Thyroid gland (tissue), 4 donors: ENCODE results near the gene PDXDC1. TPM values are rescaled to one million over a fixed set of nuclear protein-coding genes. Genes with fewer than 3 reads are reported as not detected.
"Not testable (repeated sequence)": the region's sequence is repeated elsewhere in the genome, so short reads cannot be mapped to it uniquely, and the experiment has no call there.

ENCODE experiments used
- DNase-seq, 2 donors: peaks; one replicate each; pipeline ENCODE4 v3.0.0-alpha.2; 2019
- H3K27ac ChIP-seq, 3 donors: fragments of 200-600 bp; sonication (generic); 1 replicate in 2 of 3; 2 replicates in 1 of 3; pipeline ENCODE4 v1.5.1; 2016 to 2019; ENCODE audit warnings: mild to moderate bottlenecking in 1 of 3, moderate library complexity in 1 of 3
- H3K27me3 ChIP-seq: fragments of 200-600 bp; sonication (generic); one replicate; pipeline ENCODE4 v1.5.1; 2019
- H3K36me3 ChIP-seq, 2 donors: fragments of 200-600 bp; sonication (generic); one replicate each; pipeline ENCODE4 v1.5.1; 2016 to 2019
- H3K4me1 ChIP-seq, 2 donors: fragments of 200-600 bp; sonication (generic); one replicate each; pipeline ENCODE4 v1.5.1; 2017 to 2019
- H3K4me3 ChIP-seq, 3 donors: fragments of 200-600 bp; sonication (generic); replicated peaks in 1 of 3; 1 replicate in 2 of 3; 2 replicates in 1 of 3; pipeline ENCODE4 v1.5.1; 2016; ENCODE audit warnings: mild to moderate bottlenecking in 1 of 3
- H3K9me3 ChIP-seq: fragments of 200-600 bp; sonication (generic); one replicate; pipeline ENCODE4 v1.5.1; 2017
- WGBS, 2 donors: methylation state at CpG; one replicate each; pipeline ENCODE4 v1.1.5; 2017; 5-methylcytosine and 5-hydroxymethylcytosine counted together
- intact Hi-C: fragments of 100-400 bp; cut with DNase I; formaldehyde crosslinking; loops from one replicate; pipeline ENCODE4 v1.15.1; 2023
- total RNA-seq, 4 donors: library from RNA; depleted of rRNA; stranded (reverse); fragments of >200 nt; gene quantifications; one replicate each; pipeline ENCODE4 v1.2.3, GENCODE V29; 2016
- TF ChIP-seq, protein P1 (sequence below), 6 experiments: fragments of 200-600 bp in 3 of 6; fragments of 450-650 bp in 3 of 6; sonication (generic) in 3 of 6; IDR thresholded peaks; one replicate each; pipeline ENCODE4 v1.5.1; 2016 to 2019; ENCODE audit warnings: antibody characterized with exemption in 6 of 6, mild to moderate bottlenecking in 2 of 6, inconsistent platforms in 1 of 6, moderate library complexity in 1 of 6

The PDXDC1 gene
- total RNA-seq, 4 donors from 2014 or later = 80.5 to 172 (median 117) TPM

GRCh38 chr16:14975418-14976194, 780 bp downstream of the PDXDC1 start:
- H3K27ac ChIP-seq = peak overlapping the region; percentile 88 to 98 (median 95)
- TF ChIP-seq, protein P1, sequence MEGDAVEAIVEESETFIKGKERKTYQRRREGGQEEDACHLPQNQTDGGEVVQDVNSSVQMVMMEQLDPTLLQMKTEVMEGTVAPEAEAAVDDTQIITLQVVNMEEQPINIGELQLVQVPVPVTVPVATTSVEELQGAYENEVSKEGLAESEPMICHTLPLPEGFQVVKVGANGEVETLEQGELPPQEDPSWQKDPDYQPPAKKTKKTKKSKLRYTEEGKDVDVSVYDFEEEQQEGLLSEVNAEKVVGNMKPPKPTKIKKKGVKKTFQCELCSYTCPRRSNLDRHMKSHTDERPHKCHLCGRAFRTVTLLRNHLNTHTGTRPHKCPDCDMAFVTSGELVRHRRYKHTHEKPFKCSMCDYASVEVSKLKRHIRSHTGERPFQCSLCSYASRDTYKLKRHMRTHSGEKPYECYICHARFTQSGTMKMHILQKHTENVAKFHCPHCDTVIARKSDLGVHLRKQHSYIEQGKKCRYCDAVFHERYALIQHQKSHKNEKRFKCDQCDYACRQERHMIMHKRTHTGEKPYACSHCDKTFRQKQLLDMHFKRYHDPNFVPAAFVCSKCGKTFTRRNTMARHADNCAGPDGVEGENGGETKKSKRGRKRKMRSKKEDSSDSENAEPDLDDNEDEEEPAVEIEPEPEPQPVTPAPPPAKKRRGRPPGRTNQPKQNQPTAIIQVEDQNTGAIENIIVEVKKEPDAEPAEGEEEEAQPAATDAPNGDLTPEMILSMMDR (IDR thresholded peaks at IDR 0.05) = peak in 1 of 6 experiments; percentile 12
- H3K9me3 ChIP-seq, intact Hi-C loops, H3K27me3 ChIP-seq, H3K36me3 ChIP-seq, H3K4me1 ChIP-seq: not testable (repeated sequence)
- peak overlapping the region; percentile 84 to 99 (median 99) for H3K4me3 ChIP-seq
- 1 to 2% methylated on average over 24 to 29 of the region's 47 CpGs for WGBS, 2 donors
- DNase-seq = peak; percentile 66 to 78

DNA sequence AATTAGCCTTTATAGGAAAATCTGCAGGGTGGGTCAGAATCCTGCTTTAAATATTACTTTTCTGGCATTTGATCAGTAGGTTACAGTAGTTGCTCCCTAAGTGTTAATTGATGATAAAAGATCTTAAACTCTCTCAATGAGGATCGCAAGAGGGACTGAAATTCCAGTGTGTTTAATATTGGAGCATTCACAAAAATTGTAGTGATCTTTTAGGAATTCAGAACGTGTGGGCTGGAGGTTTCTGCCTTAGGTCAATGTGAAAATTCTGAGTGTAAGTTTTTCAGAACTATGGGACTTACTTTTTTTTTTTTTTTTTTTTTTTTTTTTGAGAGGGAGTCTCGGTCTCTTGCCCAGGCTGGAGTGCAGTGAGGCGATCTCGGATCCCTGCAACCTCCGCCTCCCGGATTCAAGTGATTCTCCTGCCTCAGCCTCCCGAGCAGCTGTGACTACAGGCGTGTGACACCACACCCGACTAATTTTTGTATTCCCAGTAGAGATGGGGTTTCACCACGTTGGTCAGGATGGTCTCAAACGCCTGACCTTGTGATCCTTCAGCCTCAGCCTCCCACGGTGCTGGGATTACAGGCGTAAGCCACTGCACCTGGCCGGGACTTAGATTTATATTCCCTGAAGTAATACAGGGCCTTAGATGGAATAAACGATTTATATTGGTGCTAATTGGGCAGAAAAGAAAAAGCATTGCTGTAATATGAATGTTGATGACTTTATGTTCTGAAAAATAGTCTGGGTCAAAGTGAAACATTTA, 2.3 kb downstream of the PDXDC1 start:
- not testable (repeated sequence) for H3K27ac ChIP-seq, H3K4me1 ChIP-seq

GRCh38 chr16:14978281-14978680, 3.5 kb downstream of the PDXDC1 start:
- H3K36me3 ChIP-seq, intact Hi-C loops, DNase-seq, H3K4me3 ChIP-seq, H3K27me3 ChIP-seq, H3K9me3 ChIP-seq, H3K27ac ChIP-seq, H3K4me1 ChIP-seq: not testable (repeated sequence)
- WGBS, 2 donors = 96% methylated on average over 8 of the region's 8 CpGs

More for the DNA sequence above, 2.3 kb downstream of the PDXDC1 start:
- H3K9me3 ChIP-seq, H3K27me3 ChIP-seq, H3K36me3 ChIP-seq, H3K4me3 ChIP-seq, DNase-seq, intact Hi-C loops: not testable (repeated sequence)
- 76 to 85% methylated on average over 16 of the region's 16 CpGs for WGBS, 2 donors

DNA sequence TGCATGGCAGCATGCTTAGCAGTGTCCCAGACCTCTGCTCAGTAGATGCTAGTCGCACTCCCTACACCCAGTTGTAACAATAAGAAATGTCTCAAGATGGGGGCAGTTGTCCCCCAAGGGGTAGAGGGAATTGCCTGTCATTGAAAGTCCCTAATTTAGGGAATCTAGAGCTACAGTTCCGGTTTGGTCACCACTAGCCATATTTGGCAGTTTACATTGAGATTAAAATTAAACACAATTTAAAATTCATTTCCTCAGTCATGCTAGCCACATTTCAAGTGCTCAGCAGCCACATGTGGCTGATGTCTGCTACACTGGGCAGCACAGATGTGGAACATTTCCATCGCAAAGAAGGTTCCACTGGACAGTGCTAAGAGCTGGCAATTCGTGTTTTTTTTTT, 4.1 kb downstream of the PDXDC1 start:
- H3K27me3 ChIP-seq, H3K4me1 ChIP-seq, H3K27ac ChIP-seq, intact Hi-C loops, DNase-seq, H3K9me3 ChIP-seq, H3K4me3 ChIP-seq, H3K36me3 ChIP-seq: not testable (repeated sequence)
- 87 to 88% methylated on average over 4 of the region's 4 CpGs for WGBS, 2 donors

- H3K9me3 ChIP-seq, intact Hi-C loops, H3K27me3 ChIP-seq, DNase-seq, H3K4me3 ChIP-seq, H3K27ac ChIP-seq, H3K36me3 ChIP-seq, H3K4me1 ChIP-seq: not testable (repeated sequence)
- WGBS, 2 donors = 83 to 86% methylated on average over 3 of the region's 3 CpGs
Measured at GRCh38 chr16:14981234-14981633, 6.4 kb downstream of the PDXDC1 start.

- H3K27me3 ChIP-seq, H3K27ac ChIP-seq, H3K4me3 ChIP-seq, DNase-seq, intact Hi-C loops, H3K36me3 ChIP-seq, H3K4me1 ChIP-seq, H3K9me3 ChIP-seq: not testable (repeated sequence)
- 60 to 69% methylated on average over 2 of the region's 2 CpGs for WGBS, 2 donors
Measured at GRCh38 chr16:14982521-14982920, 7.7 kb downstream of the PDXDC1 start.

GRCh38 chr16:14988092-14988491, 13.3 kb downstream of the PDXDC1 start:
- H3K36me3 ChIP-seq, H3K4me1 ChIP-seq, DNase-seq, H3K27me3 ChIP-seq, H3K9me3 ChIP-seq, H3K27ac ChIP-seq, intact Hi-C loops, H3K4me3 ChIP-seq: not testable (repeated sequence)
- WGBS, 2 donors = 75 to 81% methylated on average over 8 of the region's 8 CpGs

GRCh38 chr16:14988661-14989191, 13.9 kb downstream of the PDXDC1 start:
- intact Hi-C loops, H3K4me1 ChIP-seq, H3K27me3 ChIP-seq, H3K36me3 ChIP-seq, H3K9me3 ChIP-seq, H3K27ac ChIP-seq, H3K4me3 ChIP-seq: not testable (repeated sequence)
- DNase-seq = peak in 1 of 2 donors; percentile 24
- 76 to 94% methylated on average over 25 of the region's 25 CpGs for WGBS, 2 donors

DNA sequence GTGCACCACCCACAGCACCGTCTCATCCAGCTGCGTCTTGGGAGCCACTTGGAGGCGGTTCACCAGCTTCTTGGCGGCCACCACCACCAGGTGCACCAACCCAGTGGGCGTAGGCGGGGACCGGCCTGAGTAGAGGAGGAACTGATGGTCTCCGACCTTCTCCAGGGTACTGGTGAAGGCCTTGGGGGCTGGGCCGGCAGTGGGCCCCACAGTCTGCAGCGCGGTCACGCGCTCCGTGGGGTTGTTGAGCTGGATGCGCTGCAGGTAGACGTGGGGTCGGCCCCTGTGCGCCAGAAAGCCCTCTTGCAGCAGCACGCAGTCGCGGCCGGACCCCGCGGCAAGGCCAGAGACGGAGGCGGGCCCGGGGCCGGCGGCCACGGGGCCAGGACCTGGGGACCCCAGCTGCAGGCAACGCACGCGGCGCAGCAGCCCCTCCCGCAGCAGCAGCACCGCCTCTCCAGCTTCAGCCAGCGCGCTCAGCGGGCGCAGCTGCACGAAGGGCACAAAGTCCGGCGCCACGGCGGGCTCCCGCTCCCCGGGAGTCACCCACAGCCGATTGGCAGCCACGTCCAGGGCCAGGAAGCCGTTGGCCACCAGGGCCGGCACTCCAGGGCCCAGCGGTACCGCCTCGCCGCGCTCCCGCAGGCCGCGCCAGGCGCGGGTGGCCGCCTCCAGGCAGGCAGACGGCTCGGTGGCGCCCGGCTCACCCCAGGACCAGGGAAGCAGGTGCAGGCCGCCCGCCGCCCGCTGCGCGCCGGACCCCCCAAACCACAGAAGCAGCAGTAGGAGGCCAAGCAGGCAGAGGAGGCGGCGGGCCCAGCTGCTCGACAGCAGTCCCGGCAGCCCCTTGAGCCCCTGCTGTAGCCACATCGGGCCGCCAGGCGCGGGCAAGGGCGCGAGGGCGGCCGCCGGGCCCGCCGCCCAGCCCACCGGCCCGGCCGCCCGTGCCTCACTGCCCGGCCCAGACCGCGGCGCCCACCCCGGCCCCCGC, 14.8 kb downstream of the PDXDC1 start:
- WGBS, 2 donors = 86 to 90% methylated on average over 33 to 68 of the region's 98 CpGs
- H3K27ac ChIP-seq, H3K36me3 ChIP-seq, H3K27me3 ChIP-seq, H3K4me3 ChIP-seq, H3K4me1 ChIP-seq, DNase-seq, H3K9me3 ChIP-seq, intact Hi-C loops: not testable (repeated sequence)

DNA sequence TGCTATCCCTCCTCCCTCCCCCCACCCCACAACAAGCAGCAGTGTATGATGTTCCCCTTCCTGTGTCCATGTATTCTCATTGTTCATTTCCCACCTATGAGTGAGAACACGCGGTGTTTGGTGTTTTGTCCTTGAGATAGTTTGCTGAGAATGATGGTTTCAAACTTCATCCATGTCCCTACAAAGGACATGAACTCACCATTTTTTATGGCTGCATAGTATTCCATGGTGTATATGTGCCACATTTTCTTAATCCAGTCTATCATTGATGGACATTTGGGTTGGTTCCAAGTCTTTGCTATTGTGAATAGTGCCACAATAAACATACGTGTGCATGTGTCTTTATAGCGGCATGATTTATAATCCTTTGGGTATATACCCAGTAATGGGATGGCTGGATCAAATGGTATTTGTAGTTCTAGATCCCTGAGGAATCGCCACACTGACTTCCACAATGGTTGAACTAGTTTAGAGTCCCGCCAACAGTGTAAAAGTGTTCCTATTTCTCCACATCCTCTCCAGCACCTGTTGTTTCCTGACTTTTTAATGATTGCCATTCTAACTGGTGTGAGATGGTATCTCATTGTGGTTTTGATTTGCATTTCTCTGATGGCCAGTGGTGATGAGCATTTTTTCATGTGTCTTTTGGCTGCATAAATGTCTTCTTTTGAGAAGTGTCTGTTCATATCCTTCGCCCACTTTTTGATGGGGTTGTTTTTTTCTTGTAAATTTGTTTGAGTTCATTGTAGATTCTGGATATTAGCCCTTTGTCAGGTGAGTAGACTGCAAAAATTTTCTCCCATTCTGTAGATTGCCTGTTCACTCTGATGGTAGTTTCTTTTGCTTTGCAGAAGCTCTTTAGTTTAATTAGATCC, 18.7 kb downstream of the PDXDC1 start:
- H3K27ac ChIP-seq, H3K9me3 ChIP-seq, H3K27me3 ChIP-seq, H3K4me3 ChIP-seq, H3K36me3 ChIP-seq, H3K4me1 ChIP-seq, DNase-seq, intact Hi-C loops: not testable (repeated sequence)
- WGBS, 2 donors = 92 to 97% methylated on average over 7 of the region's 7 CpGs
